ENCODE results near the gene TDO2.

The TDO2 gene

GRCh38 chr4:155906554-155907247 lies 3.2 kb downstream of the TDO2 start:
- no peak overlapping the region for H3K27ac ChIP-seq (replicated peaks)
- H3K27me3 ChIP-seq (ENCODE audit: insufficient read depth, poor library complexity, severe bottlenecking): no peaks in the 10 kb centered on the region
- TF ChIP-seq GABPA (IDR thresholded peaks at IDR 0.05; ENCODE audit: low read depth): no peak
- TF ChIP-seq, protein P1, sequence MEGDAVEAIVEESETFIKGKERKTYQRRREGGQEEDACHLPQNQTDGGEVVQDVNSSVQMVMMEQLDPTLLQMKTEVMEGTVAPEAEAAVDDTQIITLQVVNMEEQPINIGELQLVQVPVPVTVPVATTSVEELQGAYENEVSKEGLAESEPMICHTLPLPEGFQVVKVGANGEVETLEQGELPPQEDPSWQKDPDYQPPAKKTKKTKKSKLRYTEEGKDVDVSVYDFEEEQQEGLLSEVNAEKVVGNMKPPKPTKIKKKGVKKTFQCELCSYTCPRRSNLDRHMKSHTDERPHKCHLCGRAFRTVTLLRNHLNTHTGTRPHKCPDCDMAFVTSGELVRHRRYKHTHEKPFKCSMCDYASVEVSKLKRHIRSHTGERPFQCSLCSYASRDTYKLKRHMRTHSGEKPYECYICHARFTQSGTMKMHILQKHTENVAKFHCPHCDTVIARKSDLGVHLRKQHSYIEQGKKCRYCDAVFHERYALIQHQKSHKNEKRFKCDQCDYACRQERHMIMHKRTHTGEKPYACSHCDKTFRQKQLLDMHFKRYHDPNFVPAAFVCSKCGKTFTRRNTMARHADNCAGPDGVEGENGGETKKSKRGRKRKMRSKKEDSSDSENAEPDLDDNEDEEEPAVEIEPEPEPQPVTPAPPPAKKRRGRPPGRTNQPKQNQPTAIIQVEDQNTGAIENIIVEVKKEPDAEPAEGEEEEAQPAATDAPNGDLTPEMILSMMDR (IDR thresholded peaks at IDR 0.05; ENCODE audit: insufficient read depth, low read length): no peak
- TF ChIP-seq POLR2AphosphoS5 (IDR thresholded peaks at IDR 0.05; ENCODE audit: low read depth): no peak
- no peak for TF ChIP-seq SPI1 (IDR thresholded peaks at IDR 0.05; ENCODE audit: borderline replicate concordance, low read depth)
- TF ChIP-seq REST (IDR thresholded peaks at IDR 0.05; ENCODE audit: insufficient replicate concordance, low read depth): no peak
- no peak for DNase-seq (ENCODE audit: low read depth in 1 of 2, low spot score in 1 of 2)
- no peak overlapping the region for H3K4me3 ChIP-seq (replicated peaks; ENCODE audit: insufficient read depth, low read length)

- TF ChIP-seq GABPA (IDR thresholded peaks at IDR 0.05; ENCODE audit: low read depth) (no peak), SPI1 (IDR thresholded peaks at IDR 0.05; ENCODE audit: borderline replicate concordance, low read depth) (no peak), REST (IDR thresholded peaks at IDR 0.05; ENCODE audit: insufficient replicate concordance, low read depth) (no peak), POLR2AphosphoS5 (IDR thresholded peaks at IDR 0.05; ENCODE audit: low read depth) (no peak)
- TF ChIP-seq, protein P1 (IDR thresholded peaks at IDR 0.05; ENCODE audit: insufficient read depth, low read length): no peak
- no peak overlapping the region for H3K27ac ChIP-seq (replicated peaks)
- no peaks in the 10 kb centered on the region for H3K27me3 ChIP-seq (ENCODE audit: insufficient read depth, poor library complexity, severe bottlenecking)
- no peak for DNase-seq (ENCODE audit: low read depth in 1 of 2, low spot score in 1 of 2)
- no peak overlapping the region for H3K4me3 ChIP-seq (replicated peaks; ENCODE audit: insufficient read depth, low read length)
Observed at GRCh38 chr4:155907556-155907955, 4.1 kb downstream of the TDO2 start.

DNA sequence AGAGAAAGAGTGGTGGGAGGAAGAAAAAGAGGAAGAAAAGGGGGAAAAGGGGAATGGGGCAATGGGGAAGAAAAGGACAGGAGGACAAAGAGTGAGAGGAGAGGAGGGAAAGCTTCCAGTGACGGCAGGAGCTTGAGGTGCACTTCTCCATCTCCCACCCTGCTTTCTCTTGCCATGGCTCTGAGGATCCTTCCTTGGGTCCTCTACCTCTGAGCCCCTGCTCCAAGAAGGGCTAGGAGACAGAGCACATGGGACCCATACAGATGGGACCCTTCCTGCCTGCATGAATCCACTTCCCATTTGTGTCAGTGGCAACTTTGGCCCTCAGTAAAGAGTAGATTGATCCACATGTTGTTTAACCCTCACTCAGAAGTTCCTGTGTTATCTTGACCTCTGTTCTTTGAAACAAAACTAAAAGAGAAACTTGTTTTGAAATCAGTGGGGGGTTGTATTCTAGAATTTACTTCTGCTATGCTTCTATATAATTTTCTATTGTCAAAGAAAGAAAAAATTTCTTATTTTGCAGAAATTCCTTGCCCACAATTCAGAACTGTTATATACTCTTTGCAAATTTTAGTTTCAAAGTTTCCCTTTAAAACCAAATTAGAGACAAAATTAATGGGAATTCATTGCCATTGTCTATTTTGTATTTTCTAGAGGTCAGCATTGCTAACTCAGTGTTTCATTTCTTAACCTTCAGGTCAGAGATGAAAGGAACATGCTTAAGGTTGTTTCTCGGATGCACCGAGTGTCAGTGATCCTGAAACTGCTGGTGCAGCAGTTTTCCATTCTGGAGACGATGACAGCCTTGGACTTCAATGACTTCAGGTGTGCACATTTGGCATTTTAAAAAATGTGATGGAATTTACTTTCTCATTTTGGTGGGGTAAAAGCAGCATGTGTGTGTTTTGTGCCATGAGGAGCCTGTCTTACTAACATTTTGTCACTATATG lies 5.0 kb downstream of the TDO2 start:
- no peaks in the 10 kb centered on the region for H3K27me3 ChIP-seq (ENCODE audit: insufficient read depth, poor library complexity, severe bottlenecking)
- no peak for DNase-seq (ENCODE audit: low read depth in 1 of 2, low spot score in 1 of 2)
- TF ChIP-seq SPI1 (IDR thresholded peaks at IDR 0.05; ENCODE audit: borderline replicate concordance, low read depth) (no peak), POLR2AphosphoS5 (IDR thresholded peaks at IDR 0.05; ENCODE audit: low read depth) (no peak), GABPA (IDR thresholded peaks at IDR 0.05; ENCODE audit: low read depth) (no peak), REST (IDR thresholded peaks at IDR 0.05; ENCODE audit: insufficient replicate concordance, low read depth) (no peak)
- TF ChIP-seq, protein P1 (IDR thresholded peaks at IDR 0.05; ENCODE audit: insufficient read depth, low read length): no peak

More for the DNA sequence above, 5.0 kb downstream of the TDO2 start:
- no peak overlapping the region for H3K4me3 ChIP-seq (replicated peaks; ENCODE audit: insufficient read depth, low read length)
- H3K27ac ChIP-seq (replicated peaks): no peak overlapping the region

All from HL-60 (cell line).